Measurements from ENCODE around the gene FOCAD. TPM values are rescaled to one million over a fixed set of nuclear protein-coding genes. Genes with fewer than 3 reads are reported as not detected.

Gene FOCAD
- total RNA-seq, 1 experiment from 2014 or later: 40.7 TPM

DNA sequence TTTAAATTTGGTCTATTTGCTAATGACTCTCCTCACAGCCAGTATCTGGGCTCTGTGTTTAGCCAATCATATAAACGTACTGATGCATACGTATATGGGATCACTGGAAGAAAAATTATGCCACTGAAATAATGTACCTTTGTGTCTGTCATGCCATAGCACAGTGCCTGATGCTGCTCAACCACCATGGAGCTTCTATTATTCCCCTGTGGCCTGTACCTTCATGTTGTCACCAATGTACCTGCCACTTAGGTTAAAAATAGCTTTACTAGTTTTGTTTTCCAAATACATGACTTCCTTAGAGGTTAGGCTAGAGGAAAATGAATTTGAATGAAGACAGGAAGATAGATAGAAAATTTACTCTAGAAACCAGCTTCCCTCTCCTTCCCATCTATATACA is 312.8 kb downstream of the FOCAD start:
- CTCF ChIA-PET: interaction anchor here (1.4 kb wide), 1 partner anchor 55 kb away, joined by 3 read pairs; no protein-coding TSS in a partner anchor
- intact Hi-C loops (cut with micrococcal nuclease): no loop called here
- H3K4me3 ChIP-seq (replicated peaks in 1 of 2; ENCODE audit: low read depth in 1 of 2, low read length in 2 of 2): no peak overlapping the region

More for the DNA sequence above, 312.8 kb downstream of the FOCAD start:
- no peaks in the 10 kb centered on the region for H3K4me1 ChIP-seq (ENCODE audit: control insufficient read depth in 1 of 2, insufficient read depth in 2 of 2, low read length in 2 of 2)
- H3K79me2 ChIP-seq (ENCODE audit: insufficient read depth, low read length): no peaks in the 10 kb centered on the region
- H3K36me3 ChIP-seq (ENCODE audit: control insufficient read depth in 1 of 2, insufficient read depth in 2 of 2, low read length in 2 of 2): no peaks in the 10 kb centered on the region
- H3K27me3 ChIP-seq (ENCODE audit: insufficient read depth, low read length): no peaks in the 10 kb centered on the region
- no peak for ATAC-seq
- ChIA-PET RAD21 (ENCODE audit: low non-redundant PET in 1 of 2, low total read pairs in 2 of 2, uncharacterized antibody in 2 of 2, unreplicated experiment in 2 of 2) (no interaction called here), POLR2A (no interaction called here)
- no peak overlapping the region for H3K4me2 ChIP-seq (ENCODE audit: low read length)
- DNase-seq (ENCODE audit: low read depth, low spot score): no peak
- H3K27ac ChIP-seq (ENCODE audit: low read depth, low read length): no peak overlapping the region
- no peaks in the 10 kb centered on the region for H3K9me2 ChIP-seq (ENCODE audit: insufficient read depth)
- no peaks in the 10 kb centered on the region for H4K20me1 ChIP-seq (ENCODE audit: insufficient read depth)
- TF ChIP-seq CBX3 (IDR thresholded peaks at IDR 0.05; ENCODE audit: low read depth) (no peak), ZNF274 (IDR thresholded peaks at IDR 0.05; ENCODE audit: low read depth, low read length) (no peak), SRF (IDR thresholded peaks at IDR 0.05; ENCODE audit: low read depth) (no peak), CEBPB (IDR thresholded peaks at IDR 0.05; ENCODE audit: low read depth) (no peak), EZH2 (IDR thresholded peaks at IDR 0.05) (no peak), FOSL1 (IDR thresholded peaks at IDR 0.05; ENCODE audit: low read depth) (no peak), SP1 (IDR thresholded peaks at IDR 0.05; ENCODE audit: low read depth) (no peak), POLR2A (IDR thresholded peaks at IDR 0.05; ENCODE audit: borderline replicate concordance, extremely low read depth, insufficient read depth, insufficient read length) (no peak), EZH2phosphoT487 (IDR thresholded peaks at IDR 0.05; ENCODE audit: borderline replicate concordance) (no peak), ELF1 (IDR thresholded peaks at IDR 0.05; ENCODE audit: borderline replicate concordance, low read depth) (no peak), RAD21 (IDR thresholded peaks at IDR 0.05; ENCODE audit: low read depth) (no peak), SIN3A (IDR thresholded peaks at IDR 0.05; ENCODE audit: low read depth) (no peak), ZFX (IDR thresholded peaks at IDR 0.05) (no peak)
- TF ChIP-seq, protein P1, sequence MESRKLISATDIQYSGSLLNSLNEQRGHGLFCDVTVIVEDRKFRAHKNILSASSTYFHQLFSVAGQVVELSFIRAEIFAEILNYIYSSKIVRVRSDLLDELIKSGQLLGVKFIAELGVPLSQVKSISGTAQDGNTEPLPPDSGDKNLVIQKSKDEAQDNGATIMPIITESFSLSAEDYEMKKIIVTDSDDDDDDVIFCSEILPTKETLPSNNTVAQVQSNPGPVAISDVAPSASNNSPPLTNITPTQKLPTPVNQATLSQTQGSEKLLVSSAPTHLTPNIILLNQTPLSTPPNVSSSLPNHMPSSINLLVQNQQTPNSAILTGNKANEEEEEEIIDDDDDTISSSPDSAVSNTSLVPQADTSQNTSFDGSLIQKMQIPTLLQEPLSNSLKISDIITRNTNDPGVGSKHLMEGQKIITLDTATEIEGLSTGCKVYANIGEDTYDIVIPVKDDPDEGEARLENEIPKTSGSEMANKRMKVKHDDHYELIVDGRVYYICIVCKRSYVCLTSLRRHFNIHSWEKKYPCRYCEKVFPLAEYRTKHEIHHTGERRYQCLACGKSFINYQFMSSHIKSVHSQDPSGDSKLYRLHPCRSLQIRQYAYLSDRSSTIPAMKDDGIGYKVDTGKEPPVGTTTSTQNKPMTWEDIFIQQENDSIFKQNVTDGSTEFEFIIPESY (IDR thresholded peaks at IDR 0.05; ENCODE audit: extremely low read depth, insufficient replicate concordance, low read length): no peak
- TF ChIP-seq, protein P2, sequence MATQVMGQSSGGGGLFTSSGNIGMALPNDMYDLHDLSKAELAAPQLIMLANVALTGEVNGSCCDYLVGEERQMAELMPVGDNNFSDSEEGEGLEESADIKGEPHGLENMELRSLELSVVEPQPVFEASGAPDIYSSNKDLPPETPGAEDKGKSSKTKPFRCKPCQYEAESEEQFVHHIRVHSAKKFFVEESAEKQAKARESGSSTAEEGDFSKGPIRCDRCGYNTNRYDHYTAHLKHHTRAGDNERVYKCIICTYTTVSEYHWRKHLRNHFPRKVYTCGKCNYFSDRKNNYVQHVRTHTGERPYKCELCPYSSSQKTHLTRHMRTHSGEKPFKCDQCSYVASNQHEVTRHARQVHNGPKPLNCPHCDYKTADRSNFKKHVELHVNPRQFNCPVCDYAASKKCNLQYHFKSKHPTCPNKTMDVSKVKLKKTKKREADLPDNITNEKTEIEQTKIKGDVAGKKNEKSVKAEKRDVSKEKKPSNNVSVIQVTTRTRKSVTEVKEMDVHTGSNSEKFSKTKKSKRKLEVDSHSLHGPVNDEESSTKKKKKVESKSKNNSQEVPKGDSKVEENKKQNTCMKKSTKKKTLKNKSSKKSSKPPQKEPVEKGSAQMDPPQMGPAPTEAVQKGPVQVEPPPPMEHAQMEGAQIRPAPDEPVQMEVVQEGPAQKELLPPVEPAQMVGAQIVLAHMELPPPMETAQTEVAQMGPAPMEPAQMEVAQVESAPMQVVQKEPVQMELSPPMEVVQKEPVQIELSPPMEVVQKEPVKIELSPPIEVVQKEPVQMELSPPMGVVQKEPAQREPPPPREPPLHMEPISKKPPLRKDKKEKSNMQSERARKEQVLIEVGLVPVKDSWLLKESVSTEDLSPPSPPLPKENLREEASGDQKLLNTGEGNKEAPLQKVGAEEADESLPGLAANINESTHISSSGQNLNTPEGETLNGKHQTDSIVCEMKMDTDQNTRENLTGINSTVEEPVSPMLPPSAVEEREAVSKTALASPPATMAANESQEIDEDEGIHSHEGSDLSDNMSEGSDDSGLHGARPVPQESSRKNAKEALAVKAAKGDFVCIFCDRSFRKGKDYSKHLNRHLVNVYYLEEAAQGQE (IDR thresholded peaks at IDR 0.05; ENCODE audit: low read depth): no peak
- no peaks in the 10 kb centered on the region for H3K9me3 ChIP-seq (ENCODE audit: control insufficient read depth in 1 of 2, insufficient read depth in 1 of 2, low read depth in 1 of 2, low read length in 2 of 2)
- no peak overlapping the region for H3K9ac ChIP-seq (ENCODE audit: low read length)
- no peak overlapping the region for H2AFZ ChIP-seq (ENCODE audit: low read depth, low read length, poor library complexity, severe bottlenecking)
- no TSS peak for BruUV-seq (replicated peaks)

All from HCT116 (cell line).